Measurements from ENCODE around the gene CYP3A7. TPM values are rescaled to one million over a fixed set of nuclear protein-coding genes. Genes with fewer than 3 reads are reported as not detected.
A peak's percentile ranks its signal among the peaks of the same experiment; 100 is the strongest.
"Not testable (repeated sequence)": the region's sequence is repeated elsewhere in the genome, so short reads cannot be mapped to it uniquely, and the experiment has no call there.

CYP3A7 gene
- total RNA-seq, 1 donor = not detected

DNA sequence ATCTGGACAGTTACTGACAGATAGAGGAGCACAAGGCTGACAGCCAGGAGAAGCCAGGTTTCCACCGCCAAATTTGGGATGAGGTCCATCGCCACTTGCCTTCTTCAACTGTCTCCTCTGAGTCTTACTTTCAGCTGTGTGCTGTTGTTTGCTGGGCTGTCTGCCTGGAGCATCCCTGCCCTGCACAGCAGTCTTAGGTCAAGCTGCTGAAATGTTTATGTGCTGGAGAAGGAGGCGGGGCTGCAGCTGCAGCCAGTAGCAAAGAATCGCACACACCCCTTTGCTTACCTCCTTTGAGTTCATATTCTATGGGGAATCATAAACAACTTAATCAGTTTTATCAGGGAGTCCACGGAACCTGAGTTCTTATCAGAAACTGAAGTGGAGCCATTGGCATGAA is 35.0 kb downstream of the CYP3A7 start:
- no peak for DNase-seq (ENCODE audit: low read depth)
- H3K4me3 ChIP-seq (ENCODE audit: low read depth, low read length) = no peak overlapping the region
- TF ChIP-seq, protein P1, sequence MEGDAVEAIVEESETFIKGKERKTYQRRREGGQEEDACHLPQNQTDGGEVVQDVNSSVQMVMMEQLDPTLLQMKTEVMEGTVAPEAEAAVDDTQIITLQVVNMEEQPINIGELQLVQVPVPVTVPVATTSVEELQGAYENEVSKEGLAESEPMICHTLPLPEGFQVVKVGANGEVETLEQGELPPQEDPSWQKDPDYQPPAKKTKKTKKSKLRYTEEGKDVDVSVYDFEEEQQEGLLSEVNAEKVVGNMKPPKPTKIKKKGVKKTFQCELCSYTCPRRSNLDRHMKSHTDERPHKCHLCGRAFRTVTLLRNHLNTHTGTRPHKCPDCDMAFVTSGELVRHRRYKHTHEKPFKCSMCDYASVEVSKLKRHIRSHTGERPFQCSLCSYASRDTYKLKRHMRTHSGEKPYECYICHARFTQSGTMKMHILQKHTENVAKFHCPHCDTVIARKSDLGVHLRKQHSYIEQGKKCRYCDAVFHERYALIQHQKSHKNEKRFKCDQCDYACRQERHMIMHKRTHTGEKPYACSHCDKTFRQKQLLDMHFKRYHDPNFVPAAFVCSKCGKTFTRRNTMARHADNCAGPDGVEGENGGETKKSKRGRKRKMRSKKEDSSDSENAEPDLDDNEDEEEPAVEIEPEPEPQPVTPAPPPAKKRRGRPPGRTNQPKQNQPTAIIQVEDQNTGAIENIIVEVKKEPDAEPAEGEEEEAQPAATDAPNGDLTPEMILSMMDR (IDR thresholded peaks at IDR 0.05; ENCODE audit: insufficient read depth, low read depth, low read length) = no peak

DNA sequence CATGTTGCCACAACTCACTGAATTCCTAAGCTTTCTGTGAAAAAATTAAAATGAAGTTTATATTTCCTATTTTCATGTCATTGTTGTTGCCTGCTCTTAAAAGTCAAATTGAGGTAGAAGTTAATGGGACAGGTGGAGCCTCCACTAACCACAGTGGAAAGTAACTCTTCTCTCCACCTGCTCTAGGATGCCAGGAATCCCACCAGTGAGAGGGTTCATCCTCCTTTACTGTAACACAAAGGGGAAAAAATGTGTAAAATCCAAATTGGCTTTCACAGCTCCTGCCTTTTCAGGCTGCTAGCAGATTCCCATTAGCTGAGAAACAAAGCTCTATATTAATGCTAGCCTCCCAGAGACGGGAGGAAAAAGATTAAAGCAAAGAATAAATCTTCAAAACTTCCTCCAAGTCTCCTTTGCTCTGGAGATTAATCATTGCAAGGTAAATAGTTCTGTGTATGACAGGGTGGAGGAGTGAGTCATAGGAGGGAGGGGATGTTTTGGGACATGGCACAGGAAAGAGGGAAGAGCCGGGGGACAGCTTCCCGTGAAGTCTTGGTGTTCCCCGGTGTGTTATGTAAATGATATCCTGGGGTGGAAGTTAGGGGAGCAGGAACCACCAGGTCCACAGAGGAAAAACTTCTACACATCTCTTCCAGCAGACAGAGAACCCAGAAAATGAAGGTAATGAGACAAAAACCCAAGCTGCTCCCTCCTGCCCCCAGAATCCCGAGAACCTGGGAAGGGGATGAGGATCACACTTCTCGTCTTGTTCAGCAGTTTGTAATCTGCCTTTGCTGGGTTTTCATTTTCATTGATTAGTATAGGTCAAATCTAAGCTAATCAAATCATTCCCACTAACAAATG is 35.9 kb downstream of the CYP3A7 start:
- H3K4me3 ChIP-seq (ENCODE audit: low read depth, low read length); DNase-seq (ENCODE audit: low read depth): not testable (repeated sequence)

DNA sequence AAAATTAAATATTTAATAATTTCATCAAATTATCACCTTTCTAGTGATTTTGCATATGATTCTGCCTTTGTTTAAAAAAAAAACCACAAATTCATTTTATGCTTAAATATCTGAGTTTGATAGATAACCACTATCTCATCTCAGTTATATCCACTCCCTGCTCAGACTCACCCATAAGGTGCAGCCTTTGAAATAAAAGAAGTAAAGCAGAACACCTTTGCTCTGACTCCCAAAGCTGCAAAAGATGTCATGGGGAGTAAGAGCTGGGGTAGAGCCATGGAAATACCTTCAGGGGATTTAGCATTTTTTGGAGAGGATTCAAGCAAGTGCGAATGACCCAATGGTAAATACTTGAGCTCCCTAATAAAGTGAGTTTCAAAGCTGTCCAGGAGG is 40.1 kb downstream of the CYP3A7 start:
- H3K4me3 ChIP-seq (ENCODE audit: low read depth, low read length) = no peak overlapping the region
- no peak for DNase-seq (ENCODE audit: low read depth)
- TF ChIP-seq, protein P1 (IDR thresholded peaks at IDR 0.05; ENCODE audit: insufficient read depth, low read depth, low read length) = no peak

DNA sequence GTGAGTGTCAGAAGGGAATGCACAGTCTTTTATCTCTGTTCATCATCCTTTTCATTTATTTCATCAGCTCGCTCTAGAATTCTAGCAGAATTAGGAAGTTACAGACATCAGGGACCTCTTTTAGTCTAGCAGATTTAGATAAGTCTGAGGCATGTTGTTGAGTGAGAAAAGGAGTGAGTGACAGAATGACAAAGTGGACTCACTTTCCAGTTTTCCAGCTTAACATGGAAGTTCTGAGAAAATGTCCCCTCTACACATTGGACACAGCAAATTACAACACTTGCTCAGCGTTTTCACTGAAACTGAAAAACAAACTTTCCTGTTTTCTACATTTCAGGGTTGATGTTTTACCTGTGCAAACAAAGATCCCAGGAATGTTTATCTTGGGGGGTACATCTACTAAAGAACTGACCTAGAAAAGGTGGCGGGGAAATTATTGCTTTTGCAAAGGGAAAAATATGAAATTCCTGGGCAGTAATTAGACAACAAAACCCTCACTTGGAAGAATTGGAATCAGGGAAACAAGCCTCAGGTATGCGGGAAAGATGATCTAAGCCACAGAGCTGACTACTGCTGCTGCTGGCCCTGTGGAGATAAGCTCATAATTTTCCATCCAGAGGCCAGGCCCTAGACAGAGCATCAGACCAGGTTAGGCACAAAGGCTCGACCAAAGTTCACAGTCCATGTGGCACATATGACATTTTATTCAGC is 40.6 kb downstream of the CYP3A7 start:
- DNase-seq (ENCODE audit: low read depth) = no peak
- TF ChIP-seq, protein P1 (IDR thresholded peaks at IDR 0.05; ENCODE audit: insufficient read depth, low read depth, low read length) = no peak

DNA sequence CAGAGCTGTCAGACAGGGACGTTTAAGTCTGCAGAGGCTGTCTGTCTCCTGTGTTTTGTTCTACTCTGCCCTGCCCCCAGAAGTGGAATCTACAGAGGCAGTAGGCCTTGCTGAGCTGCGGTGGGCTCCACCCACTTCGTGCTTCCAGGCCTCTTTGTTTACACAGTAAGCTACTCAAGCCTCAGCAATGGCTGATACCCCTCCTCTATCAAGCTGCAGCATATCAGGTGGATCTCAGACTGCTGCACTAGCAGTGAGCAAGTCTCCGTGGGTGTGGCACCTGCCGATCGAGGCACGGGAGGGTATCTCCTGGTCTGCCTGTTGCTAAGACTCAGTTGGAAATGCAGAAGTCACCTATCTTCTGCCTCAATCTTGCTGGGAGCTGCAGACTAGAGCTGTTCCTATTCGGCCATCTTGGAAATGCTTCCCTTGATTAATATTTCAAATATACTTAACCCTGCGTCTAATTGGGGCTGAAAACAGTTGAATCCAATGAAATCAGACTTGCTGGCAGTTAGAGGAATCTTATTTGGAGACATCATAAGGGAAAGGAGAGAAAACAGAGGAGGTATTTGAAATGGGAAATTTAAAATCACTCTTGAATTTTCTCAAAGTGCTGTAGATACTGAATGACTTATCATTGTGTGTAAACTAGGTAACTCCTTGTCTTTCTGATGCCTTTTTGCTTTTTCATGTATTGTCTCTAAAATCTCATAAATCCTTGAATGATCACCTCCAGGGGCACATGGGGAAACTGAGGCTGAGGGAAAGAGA is 41.4 kb downstream of the CYP3A7 start:
- TF ChIP-seq, protein P1 (IDR thresholded peaks at IDR 0.05; ENCODE audit: insufficient read depth, low read depth, low read length) = no peak
- H3K4me3 ChIP-seq (ENCODE audit: low read depth, low read length) = no peak overlapping the region
- peak; percentile 4 for DNase-seq (ENCODE audit: low read depth)

More for the DNA sequence above, 40.6 kb downstream of the CYP3A7 start:
- no peak overlapping the region for H3K4me3 ChIP-seq (ENCODE audit: low read depth, low read length)

DNA sequence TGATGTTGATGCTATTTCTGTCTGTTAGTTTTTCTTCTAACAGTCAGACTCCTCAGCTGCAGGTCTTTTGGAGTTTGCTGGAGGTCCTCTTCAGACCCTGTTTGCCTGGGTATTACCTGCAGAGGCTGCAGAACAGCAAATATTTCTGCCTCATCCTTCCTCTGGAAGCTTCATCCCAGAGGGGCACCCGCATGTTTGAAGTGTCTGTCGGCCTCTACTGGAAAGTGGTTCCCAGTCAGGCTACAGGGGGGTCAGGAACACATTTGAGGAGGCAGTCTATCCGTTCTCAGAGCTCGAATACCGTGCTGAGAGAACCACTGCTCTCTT is 41.9 kb downstream of the CYP3A7 start:
- TF ChIP-seq, protein P1 (IDR thresholded peaks at IDR 0.05; ENCODE audit: insufficient read depth, low read depth, low read length) = no peak
- H3K4me3 ChIP-seq (ENCODE audit: low read depth, low read length) = no peak overlapping the region
- no peak for DNase-seq (ENCODE audit: low read depth)

DNA sequence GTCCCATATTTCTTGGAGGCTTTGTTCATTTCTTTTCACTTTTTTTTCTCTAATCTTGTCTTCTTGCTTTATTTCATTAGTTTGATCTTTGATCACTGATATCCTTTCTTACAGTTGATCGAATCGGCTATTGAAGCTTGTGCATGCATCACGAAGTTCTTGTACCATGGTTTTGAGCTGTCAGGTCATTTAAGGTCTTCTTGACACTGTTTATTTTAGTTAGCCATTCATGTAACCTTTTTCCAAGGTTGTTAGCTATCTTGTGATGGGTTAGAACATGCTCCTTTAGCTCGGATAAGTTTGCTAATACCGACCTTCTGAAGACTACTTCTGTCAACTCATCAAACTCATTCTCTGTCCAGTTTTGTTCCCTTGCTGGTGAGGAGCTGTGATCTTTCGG is 42.4 kb downstream of the CYP3A7 start:
- H3K4me3 ChIP-seq (ENCODE audit: low read depth, low read length); DNase-seq (ENCODE audit: low read depth): not testable (repeated sequence)

DNA sequence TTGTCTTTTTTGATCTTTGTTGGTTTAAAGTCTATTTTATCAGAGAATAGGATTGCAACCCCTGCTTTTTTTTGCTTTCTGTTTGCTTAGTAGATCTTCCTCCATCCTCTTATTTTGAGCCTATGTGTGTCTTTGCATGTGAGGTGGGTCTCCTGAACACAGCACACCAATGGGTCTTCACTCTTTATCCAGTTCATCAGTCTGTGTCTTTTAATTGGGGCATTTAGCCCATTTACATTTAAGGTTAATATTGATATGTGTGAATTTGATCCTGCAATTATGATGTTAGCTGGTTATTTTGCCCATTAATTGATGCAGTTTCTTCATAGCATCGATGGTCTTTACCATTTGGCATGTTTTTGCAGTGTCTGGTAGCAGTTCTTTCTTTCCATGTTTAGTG is 43.3 kb downstream of the CYP3A7 start:
- not testable (repeated sequence) for H3K4me3 ChIP-seq (ENCODE audit: low read depth, low read length); DNase-seq (ENCODE audit: low read depth)

DNA sequence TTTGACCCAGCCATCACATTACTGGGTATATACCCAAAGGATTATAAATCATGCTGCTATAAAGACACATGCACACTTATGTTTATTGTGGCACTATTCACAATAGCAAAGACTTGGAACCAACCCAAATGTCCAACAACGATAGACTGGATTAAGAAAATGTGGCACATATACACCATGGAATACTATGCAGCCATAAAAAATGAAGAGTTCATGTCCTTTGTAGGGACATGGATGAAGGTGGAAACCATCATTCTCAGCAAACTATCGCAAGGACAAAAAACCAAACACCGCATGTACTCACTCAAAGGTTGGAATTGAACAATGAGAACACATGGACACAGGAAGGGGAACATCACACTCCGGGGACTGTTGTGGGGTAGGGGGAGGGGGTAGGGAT is 44.1 kb downstream of the CYP3A7 start:
- H3K4me3 ChIP-seq (ENCODE audit: low read depth, low read length); DNase-seq (ENCODE audit: low read depth): not testable (repeated sequence)

DNA sequence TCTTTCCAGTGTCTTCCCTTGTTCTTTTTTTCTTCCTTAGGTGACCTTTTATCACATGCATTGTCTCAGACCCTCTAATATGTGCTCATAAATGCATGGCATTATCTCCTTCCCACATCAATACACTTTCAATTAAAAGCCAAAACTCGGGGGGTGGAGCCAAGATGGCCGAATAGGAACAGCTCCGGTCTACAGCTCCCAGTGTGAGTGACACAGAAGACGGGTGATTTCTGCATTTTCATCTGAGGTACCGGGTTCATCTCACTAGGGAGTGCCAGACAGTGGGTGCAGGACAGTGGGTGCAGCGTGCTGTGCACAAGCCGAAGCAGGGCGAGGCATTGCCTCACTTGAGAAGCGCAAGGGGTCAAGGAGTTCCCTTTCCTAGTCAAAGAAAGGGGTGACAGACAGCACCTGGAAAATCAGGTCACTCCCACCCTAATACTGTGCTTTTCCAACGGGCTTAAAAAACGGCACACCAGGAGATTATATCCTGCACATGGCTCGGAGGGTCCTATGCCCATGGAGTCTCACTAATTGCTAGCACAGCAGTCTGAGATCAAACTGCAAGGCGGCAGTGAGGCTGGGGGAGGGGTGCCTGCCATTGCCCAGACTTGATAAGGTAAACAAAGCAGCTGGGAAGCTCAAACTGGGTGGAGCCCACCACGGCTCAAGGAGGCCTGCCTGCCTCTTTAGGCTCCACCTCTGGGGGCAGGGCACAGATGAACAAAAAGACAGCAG is 49.0 kb downstream of the CYP3A7 start:
- DNase-seq (ENCODE audit: low read depth); H3K4me3 ChIP-seq (ENCODE audit: low read depth, low read length): not testable (repeated sequence)

All from fibroblast of villous mesenchyme (primary cell).